Loucy (cell line): ENCODE measurements around the gene RND2.
"Not testable (repeated sequence)": the region's sequence is repeated elsewhere in the genome, so short reads cannot be mapped to it uniquely, and the experiment has no call there.

Experiments used
- H2AFZ ChIP-seq: fragments of 200-600 bp; sonication (generic); 2 replicates; pipeline ENCODE4 v1.6.0; 2016; ENCODE audit warnings: antibody characterized with exemption, mild to moderate bottlenecking, low read length, moderate library complexity
- H3F3A ChIP-seq: fragments of 200-600 bp; 2 replicates; pipeline ENCODE4 v1.6.0; 2016; ENCODE audit warnings: antibody characterized with exemption, low read depth, mild to moderate bottlenecking
- H3K27me3 ChIP-seq: fragments of 200-600 bp; sonication (generic); 2 replicates; pipeline ENCODE4 v1.6.1; 2014; ENCODE audit warnings: low read length, mild to moderate bottlenecking; ENCODE audit not compliant: insufficient read depth, poor library complexity, severe bottlenecking
- H3K36me3 ChIP-seq: fragments of 200-600 bp; sonication (generic); 2 replicates; pipeline ENCODE4 v1.6.1; 2016; ENCODE audit warnings: low read length; ENCODE audit not compliant: insufficient read depth
- H3K4me1 ChIP-seq: fragments of 200-600 bp; sonication (generic); 2 replicates; pipeline ENCODE4 v1.5.1; 2014; ENCODE audit warnings: low read length, mild to moderate bottlenecking; ENCODE audit not compliant: insufficient read depth, poor library complexity, severe bottlenecking
- H3K4me2 ChIP-seq: fragments of 200-600 bp; sonication (generic); 2 replicates; pipeline ENCODE4 v1.6.0; 2014; ENCODE audit warnings: antibody characterized with exemption, low read length, low read depth, mild to moderate bottlenecking; ENCODE audit not compliant: poor library complexity, severe bottlenecking
- H3K4me3 ChIP-seq: fragments of 200-600 bp; sonication (generic); 2 replicates; pipeline ENCODE4 v1.5.1; 2014; ENCODE audit warnings: low read length, mild to moderate bottlenecking, mixed read lengths; ENCODE audit not compliant: poor library complexity, severe bottlenecking
- H3K79me2 ChIP-seq: fragments of 200-600 bp; sonication (generic); 2 replicates; pipeline ENCODE4 v1.6.1; 2014; ENCODE audit warnings: low read length; ENCODE audit not compliant: insufficient read depth
- H3K9ac ChIP-seq: fragments of 200-600 bp; sonication (generic); 2 replicates; pipeline ENCODE4 v1.6.0; 2014; ENCODE audit warnings: mild to moderate bottlenecking, low read depth, low read length, moderate library complexity; ENCODE audit not compliant: poor library complexity, severe bottlenecking
- H3K9me2 ChIP-seq: fragments of 200-600 bp; sonication (generic); replicated peaks from 2 replicates; pipeline ENCODE4 v1.6.1; 2016; ENCODE audit warnings: low read depth, low read length, mixed read lengths
- H3K9me3 ChIP-seq: fragments of 200-600 bp; sonication (generic); 2 replicates; pipeline ENCODE4 v1.6.1; 2014; ENCODE audit warnings: mild to moderate bottlenecking, antibody characterized with exemption, low read length, low read depth; ENCODE audit not compliant: insufficient read depth
- H4K20me1 ChIP-seq: fragments of 200-600 bp; sonication (generic); 2 replicates; pipeline ENCODE4 v1.6.0; 2014; ENCODE audit warnings: antibody characterized with exemption, low read length, mild to moderate bottlenecking; ENCODE audit not compliant: insufficient read depth, poor library complexity, severe bottlenecking
- CTCF ChIP-seq: fragments of 200-600 bp; sonication (generic); conservative IDR thresholded peaks from 2 replicates; pipeline ENCODE4 v1.5.1; 2014; ENCODE audit warnings: mild to moderate bottlenecking, antibody characterized with exemption, low read length
- EZH2phosphoT487 ChIP-seq: fragments of 200-600 bp; IDR thresholded peaks from 2 replicates; pipeline ENCODE4 v1.6.1; 2018; ENCODE audit warnings: antibody characterized with exemption, mild to moderate bottlenecking, moderate library complexity, borderline replicate concordance

The RND2 gene

GRCh38 chr17:43043307-43043706, 18.3 kb downstream of the RND2 start:
- Histone ChIP-seq H3K79me2 (no peaks in the 10 kb centered on the region), H4K20me1 (no peaks in the 10 kb centered on the region), H3K9ac (no peak overlapping the region), H2AFZ (no peak overlapping the region), H3K4me3 (no peak overlapping the region), H3K9me2 (no peaks in the 10 kb centered on the region), H3K4me1 (peaks cover 9% of the 10 kb centered on the region), H3F3A (no peaks in the 10 kb centered on the region), H3K4me2 (no peak overlapping the region), H3K27me3 (no peaks in the 10 kb centered on the region), H3K36me3 (peaks cover 11% of the 10 kb centered on the region; the same call in 1 of the 2 replicates), H3K9me3 (no peaks in the 10 kb centered on the region)
- TF ChIP-seq CTCF (no peak), EZH2phosphoT487 (no peak)

GRCh38 chr17:43044024-43044423, 19.0 kb downstream of the RND2 start:
- no peak overlapping the region for H3K4me3 ChIP-seq
- H3K9me2 ChIP-seq, result no peaks in the 10 kb centered on the region
- TF ChIP-seq CTCF (no peak), EZH2phosphoT487 (no peak)
- H3K9me3 ChIP-seq, result no peaks in the 10 kb centered on the region
- H3K27me3 ChIP-seq, result no peaks in the 10 kb centered on the region
- peaks cover 9% of the 10 kb centered on the region for H3K4me1 ChIP-seq
- no peaks in the 10 kb centered on the region for H4K20me1 ChIP-seq
- no peak overlapping the region for H3K9ac ChIP-seq
- H3K4me2 ChIP-seq, result no peak overlapping the region
- H3K36me3 ChIP-seq, result peaks cover 17% of the 10 kb centered on the region; the same call in 1 of the 2 replicates
- no peaks in the 10 kb centered on the region for H3F3A ChIP-seq
- no peaks in the 10 kb centered on the region for H3K79me2 ChIP-seq
- no peak overlapping the region for H2AFZ ChIP-seq

GRCh38 chr17:43051969-43052368, 26.9 kb downstream of the RND2 start:
- Histone ChIP-seq H3K9ac (no peak overlapping the region), H3K79me2 (no peaks in the 10 kb centered on the region), H3K4me2 (no peak overlapping the region), H3K4me1 (no peaks in the 10 kb centered on the region), H3K36me3 (peaks cover 57% of the 10 kb centered on the region), H3F3A (no peaks in the 10 kb centered on the region), H2AFZ (no peak overlapping the region), H3K27me3 (no peaks in the 10 kb centered on the region), H3K9me3 (no peaks in the 10 kb centered on the region), H3K9me2 (no peaks in the 10 kb centered on the region), H3K4me3 (no peak overlapping the region), H4K20me1 (no peaks in the 10 kb centered on the region)
- no peak for TF ChIP-seq CTCF
- TF ChIP-seq EZH2phosphoT487, result no peak

GRCh38 chr17:43053008-43053407, 28.0 kb downstream of the RND2 start:
- H3K4me1 ChIP-seq, H3F3A ChIP-seq, H3K27me3 ChIP-seq, H3K9ac ChIP-seq, H3K4me2 ChIP-seq, H3K4me3 ChIP-seq, H4K20me1 ChIP-seq, H3K9me2 ChIP-seq, H3K79me2 ChIP-seq, H3K9me3 ChIP-seq, H2AFZ ChIP-seq: not testable (repeated sequence)
- peaks cover 54% of the 10 kb centered on the region for H3K36me3 ChIP-seq
